ENCODE data around the gene WHAMM.

The WHAMM gene

DNA sequence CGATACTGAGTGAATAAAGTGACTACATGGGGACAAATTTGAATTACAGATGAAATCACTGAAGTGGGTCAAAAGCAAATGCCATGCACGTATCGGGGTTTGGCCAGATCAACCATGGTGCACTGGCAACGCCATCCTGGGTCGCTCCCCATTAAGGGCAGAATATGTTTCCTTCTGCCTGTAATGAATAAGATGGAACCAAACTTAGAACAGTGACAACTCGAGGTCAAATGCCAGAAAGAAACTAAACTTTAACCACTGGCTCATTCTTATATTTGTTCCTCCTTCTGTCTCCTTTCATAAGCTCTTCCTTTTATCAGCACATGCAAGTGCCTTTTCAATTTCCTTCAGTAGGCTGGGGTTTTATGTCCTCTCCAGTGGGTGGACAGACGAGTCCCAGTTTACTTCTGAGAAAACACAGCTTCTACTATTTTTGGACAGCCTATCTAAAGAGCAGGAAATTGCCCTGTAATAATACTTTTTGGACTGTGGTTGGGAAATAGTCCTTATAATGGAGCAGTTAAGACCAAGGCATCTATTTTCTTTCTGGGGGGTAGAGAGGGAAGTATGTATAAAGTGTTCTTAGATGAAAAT, 61.4 kb downstream of the WHAMM start:
- no peak for DNase-seq (ENCODE audit: low read depth)

GRCh38 chr15:82871358-82871757, 61.9 kb downstream of the WHAMM start:
- no peak for DNase-seq (ENCODE audit: low read depth)

GRCh38 chr15:82871832-82872484, 62.5 kb downstream of the WHAMM start:
- DNase-seq (ENCODE audit: low read depth), result no peak

DNA sequence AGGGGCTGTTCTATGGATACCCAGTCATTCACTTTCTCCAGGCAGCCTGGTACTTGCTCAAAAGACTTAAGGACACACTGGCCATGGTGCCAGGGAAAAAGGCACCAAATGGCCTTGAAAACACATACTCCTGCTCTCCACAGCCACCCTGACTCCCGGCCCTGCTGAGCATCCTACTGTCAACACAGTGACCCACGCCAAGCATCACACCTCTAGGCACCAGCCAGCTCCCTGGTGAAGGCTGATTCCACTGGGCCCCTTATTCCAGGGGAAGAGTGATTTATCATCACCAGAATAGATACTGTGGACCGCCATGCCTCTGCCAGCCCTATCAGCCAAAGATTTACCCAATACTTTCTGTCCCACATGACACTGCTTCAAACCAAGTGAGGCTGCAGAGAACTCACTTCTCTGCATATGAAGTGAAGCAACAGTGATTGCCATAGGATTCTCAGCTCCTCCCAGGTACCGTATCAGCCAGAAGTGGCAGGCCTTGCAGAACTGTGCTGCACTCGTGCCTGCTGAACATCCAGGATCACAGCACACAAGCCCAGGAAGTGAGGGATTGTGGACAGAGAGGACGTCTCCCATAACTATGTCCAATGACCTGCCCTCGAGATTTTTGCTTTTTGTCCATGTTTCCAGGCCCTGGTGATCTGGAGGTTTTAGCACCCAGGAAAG, 63.7 kb downstream of the WHAMM start:
- no peak for DNase-seq (ENCODE audit: low read depth)

- DNase-seq (ENCODE audit: low read depth), result no peak
These were observed 64.8 kb downstream of the WHAMM start for GRCh38 chr15:82874267-82874666.

DNA sequence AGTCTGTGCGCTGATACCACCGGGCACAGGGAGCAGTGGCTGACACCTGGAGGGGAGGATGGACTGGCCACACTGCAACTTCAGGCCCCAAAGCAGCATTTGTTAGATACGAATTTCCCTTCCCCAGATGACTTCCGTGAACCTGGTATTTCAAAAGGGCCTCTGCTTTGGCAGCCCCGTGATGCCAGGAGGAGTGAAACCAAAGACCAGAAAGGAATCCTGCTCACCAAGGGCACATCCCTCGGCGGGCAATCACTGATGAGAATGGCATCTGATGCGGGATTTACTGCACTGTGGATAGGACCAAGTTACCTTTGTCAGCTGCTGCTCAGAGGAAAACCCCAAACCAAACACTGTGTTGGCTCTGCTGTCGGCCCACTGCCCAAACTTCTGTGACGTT, 65.5 kb downstream of the WHAMM start:
- DNase-seq (ENCODE audit: low read depth), result no peak

- DNase-seq (ENCODE audit: low read depth), result no peak
These were observed 66.1 kb downstream of the WHAMM start for GRCh38 chr15:82875411-82876003.

GRCh38 chr15:82877825-82878224, 68.4 kb downstream of the WHAMM start:
- DNase-seq (ENCODE audit: low read depth), result no peak

DNA sequence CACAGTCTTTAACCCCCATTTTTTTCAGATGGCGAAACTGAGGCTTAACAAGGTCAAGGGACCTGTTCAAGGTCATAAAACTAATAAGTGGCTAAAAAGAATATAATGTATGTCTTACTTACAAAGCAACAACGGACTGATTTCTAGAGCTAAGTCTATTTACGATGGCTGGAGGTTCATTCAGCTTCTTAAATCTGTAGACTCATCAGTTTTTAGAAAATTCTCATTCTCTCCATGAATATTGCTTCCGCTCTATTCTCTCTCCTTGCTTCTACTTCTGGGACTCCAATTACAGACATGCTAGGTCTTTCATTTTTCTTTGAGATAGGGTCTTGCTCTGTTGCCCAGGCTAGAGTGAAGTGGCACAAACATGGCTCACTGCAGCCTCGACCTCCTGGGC, 68.9 kb downstream of the WHAMM start:
- no peak for DNase-seq (ENCODE audit: low read depth)

DNA sequence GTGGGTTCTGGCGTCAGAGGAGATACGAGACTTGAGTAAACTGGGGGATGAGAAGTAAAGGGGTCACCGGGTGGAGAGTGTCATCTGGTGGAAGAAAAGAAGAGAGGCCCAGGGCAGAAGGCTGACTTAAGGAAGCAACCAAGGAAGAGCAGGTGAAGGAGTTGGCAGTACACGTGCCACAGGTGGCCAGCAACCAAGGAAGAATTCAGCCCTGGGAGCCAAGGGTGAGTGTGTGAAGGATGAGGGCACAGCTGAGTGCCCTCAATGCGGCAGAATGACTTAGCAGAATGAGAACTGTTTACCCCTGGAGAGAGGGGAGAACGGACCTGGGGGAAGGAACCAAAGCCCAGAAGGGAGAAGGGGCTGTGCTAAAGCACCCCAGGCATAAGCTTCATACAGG, 71.3 kb downstream of the WHAMM start:
- DNase-seq (ENCODE audit: low read depth), result no peak

DNA sequence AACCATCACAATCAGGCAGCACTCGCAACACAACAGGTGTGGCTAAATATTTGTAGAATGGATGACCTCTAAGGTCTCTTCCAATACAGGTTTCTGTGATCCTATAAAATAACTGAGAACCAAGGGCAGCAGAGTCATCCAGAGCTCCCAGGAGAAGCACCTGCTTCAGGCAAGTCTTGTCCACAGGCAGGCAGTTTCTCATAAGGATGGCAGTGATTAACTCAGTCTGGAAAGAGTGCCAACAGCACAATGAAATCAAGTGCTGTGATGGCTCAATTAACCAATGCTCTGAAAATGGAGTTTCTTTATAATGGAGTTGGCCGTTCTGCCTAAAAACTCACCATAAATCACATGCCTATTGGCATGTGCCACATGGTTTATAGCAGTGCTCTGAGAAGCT, 72.3 kb downstream of the WHAMM start:
- no peak for DNase-seq (ENCODE audit: low read depth)

DNA sequence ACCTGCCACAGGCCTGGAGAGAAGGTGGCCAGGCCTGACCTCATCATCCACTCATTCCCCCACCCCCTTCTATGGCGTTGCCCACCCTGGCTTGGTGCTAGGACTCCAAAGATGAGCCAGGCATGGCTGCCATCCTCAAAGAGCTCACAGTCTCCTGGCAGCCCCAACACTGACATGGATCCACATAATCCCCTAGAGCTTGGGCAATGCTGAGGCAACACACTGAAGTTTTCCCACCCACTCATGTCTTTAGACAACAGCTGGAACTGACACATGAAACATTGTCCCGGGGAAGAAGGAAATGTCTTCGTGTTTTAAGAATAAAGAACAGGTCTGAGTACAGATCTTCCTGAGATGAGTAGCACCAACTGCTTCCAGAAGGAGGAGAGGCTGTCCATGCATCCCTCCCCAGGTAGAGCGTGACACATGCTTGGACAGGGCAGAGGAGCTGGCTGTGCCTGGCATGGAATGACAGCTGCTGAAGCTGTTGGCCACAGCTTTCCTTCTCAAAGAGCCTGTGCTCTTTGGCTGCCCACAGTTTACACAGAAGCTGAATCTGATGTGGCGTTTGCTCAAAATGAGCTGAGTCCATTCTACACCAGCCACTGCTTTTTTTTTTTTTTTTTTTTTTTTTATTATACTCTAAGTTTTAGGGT, 73.0 kb downstream of the WHAMM start:
- no peak for DNase-seq (ENCODE audit: low read depth)

Data from HS-27A (cell line).